Measurements from ENCODE around the gene RTP2. TPM values are rescaled to one million over a fixed set of nuclear protein-coding genes. Genes with fewer than 3 reads are reported as not detected.

The RTP2 gene
- total RNA-seq, 1 experiment from 2014 or later: not detected

DNA sequence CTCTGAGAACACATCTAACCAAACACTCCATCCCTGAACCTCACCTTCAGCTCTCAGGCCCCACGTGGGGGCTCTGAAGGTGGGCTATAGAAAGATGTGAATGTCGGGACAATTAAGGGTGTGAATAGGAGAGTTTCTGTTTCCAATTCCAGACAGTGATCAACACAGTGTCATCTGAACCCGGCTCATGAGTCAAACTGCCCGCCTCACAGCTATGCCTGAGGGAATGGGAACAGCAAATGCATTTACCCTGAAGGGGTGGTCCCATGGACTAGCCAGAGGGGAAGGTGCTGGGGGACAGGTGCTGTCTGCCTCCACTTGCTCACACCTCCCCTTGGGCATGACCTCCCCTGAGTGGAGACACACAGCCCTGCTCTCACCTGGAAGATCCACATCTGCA is 6.3 kb downstream of the RTP2 start:
- no peak for DNase-seq (ENCODE audit: unreplicated experiment)
- Mint-ChIP-seq H3K4me3 (ENCODE audit: unreplicated experiment) (no peak overlapping the region), H3K4me1 (ENCODE audit: insufficient read depth, unreplicated experiment) (no peaks in the 10 kb centered on the region), H3K9me3 (ENCODE audit: unreplicated experiment) (peaks cover 7% of the 10 kb centered on the region), H3K27me3 (ENCODE audit: insufficient read depth, unreplicated experiment) (peaks cover 54% of the 10 kb centered on the region), H3K36me3 (ENCODE audit: insufficient read depth, unreplicated experiment) (no peaks in the 10 kb centered on the region), H3K27ac (ENCODE audit: low read depth, unreplicated experiment) (no peak overlapping the region)
- BruUV-seq (replicated peaks): no TSS peak
- intact Hi-C loops (cut with micrococcal nuclease): no loop called here
- TF ChIP-seq, protein P1, sequence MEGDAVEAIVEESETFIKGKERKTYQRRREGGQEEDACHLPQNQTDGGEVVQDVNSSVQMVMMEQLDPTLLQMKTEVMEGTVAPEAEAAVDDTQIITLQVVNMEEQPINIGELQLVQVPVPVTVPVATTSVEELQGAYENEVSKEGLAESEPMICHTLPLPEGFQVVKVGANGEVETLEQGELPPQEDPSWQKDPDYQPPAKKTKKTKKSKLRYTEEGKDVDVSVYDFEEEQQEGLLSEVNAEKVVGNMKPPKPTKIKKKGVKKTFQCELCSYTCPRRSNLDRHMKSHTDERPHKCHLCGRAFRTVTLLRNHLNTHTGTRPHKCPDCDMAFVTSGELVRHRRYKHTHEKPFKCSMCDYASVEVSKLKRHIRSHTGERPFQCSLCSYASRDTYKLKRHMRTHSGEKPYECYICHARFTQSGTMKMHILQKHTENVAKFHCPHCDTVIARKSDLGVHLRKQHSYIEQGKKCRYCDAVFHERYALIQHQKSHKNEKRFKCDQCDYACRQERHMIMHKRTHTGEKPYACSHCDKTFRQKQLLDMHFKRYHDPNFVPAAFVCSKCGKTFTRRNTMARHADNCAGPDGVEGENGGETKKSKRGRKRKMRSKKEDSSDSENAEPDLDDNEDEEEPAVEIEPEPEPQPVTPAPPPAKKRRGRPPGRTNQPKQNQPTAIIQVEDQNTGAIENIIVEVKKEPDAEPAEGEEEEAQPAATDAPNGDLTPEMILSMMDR (IDR thresholded peaks at IDR 0.05; ENCODE audit: unreplicated experiment): no peak
- ChIA-PET POLR2A (interaction anchor here (0.6 kb wide), 1 partner anchor 726 kb away, joined by 3 read pairs; no protein-coding TSS in a partner anchor), CTCF (interaction anchor here (3.0 kb wide), 1 partner anchor 17 kb away, joined by 22 read pairs; no protein-coding TSS in a partner anchor)

DNA sequence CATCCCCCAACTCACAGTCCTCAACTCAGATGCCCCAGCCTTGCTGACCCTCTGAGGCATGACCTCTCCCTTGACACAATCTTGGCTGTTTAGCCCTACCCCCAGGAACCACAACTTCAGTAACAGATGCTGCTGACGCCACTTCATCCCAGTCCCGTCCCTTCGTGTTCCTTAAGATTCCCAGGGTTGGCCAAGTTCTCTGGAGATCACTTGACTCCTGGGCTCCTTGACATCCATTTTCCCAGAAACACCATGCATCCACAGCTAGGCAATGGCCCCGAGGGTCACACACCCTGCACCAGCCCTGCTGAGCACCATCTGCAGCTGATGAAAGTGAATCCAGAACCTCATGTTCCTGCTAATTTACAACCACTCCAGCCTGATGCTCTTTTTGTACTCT is 6.9 kb downstream of the RTP2 start:
- no peak overlapping the region for H3K4me3 Mint-ChIP-seq (ENCODE audit: unreplicated experiment)
- no peaks in the 10 kb centered on the region for H3K36me3 Mint-ChIP-seq (ENCODE audit: insufficient read depth, unreplicated experiment)
- TF ChIP-seq, protein P1 (IDR thresholded peaks at IDR 0.05; ENCODE audit: unreplicated experiment): no peak
- peaks cover 59% of the 10 kb centered on the region for H3K27me3 Mint-ChIP-seq (ENCODE audit: insufficient read depth, unreplicated experiment)
- DNase-seq (ENCODE audit: unreplicated experiment): no peak
- peaks cover 7% of the 10 kb centered on the region for H3K9me3 Mint-ChIP-seq (ENCODE audit: unreplicated experiment)
- no peak overlapping the region for H3K27ac Mint-ChIP-seq (ENCODE audit: low read depth, unreplicated experiment)
- POLR2A ChIA-PET: no interaction called here
- intact Hi-C loops (cut with micrococcal nuclease): no loop called here
- CTCF ChIA-PET: interaction anchor here (0.6 to 3.0 kb wide), 2 partner anchors 16 to 377 kb away, joined by 4 to 22 read pairs; no protein-coding TSS in a partner anchor
- no peaks in the 10 kb centered on the region for H3K4me1 Mint-ChIP-seq (ENCODE audit: insufficient read depth, unreplicated experiment)
- no TSS peak for BruUV-seq (replicated peaks)

DNA sequence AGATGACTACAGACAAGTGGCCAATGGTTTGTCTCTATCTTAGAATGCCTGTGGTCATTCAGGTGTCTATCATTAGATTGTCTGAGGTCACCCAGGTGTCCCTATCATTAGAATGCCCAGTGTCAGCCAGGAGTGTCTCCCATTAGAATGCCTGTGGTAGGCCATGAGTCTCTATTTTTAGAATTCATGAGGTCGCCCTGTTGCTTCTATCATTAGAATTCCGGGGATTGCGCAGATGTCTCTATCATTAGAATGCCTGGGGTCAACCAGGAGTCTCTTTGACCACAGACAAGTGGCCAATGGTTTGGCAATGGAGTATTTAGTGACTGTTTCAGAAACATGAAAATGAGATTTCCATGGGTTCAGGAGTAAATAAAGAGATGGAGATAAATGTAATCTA is 7.6 kb downstream of the RTP2 start:
- Mint-ChIP-seq H3K4me3 (ENCODE audit: unreplicated experiment) (no peak overlapping the region), H3K27ac (ENCODE audit: low read depth, unreplicated experiment) (no peak overlapping the region), H3K9me3 (ENCODE audit: unreplicated experiment) (peaks cover 7% of the 10 kb centered on the region), H3K27me3 (ENCODE audit: insufficient read depth, unreplicated experiment) (peaks cover 59% of the 10 kb centered on the region), H3K36me3 (ENCODE audit: insufficient read depth, unreplicated experiment) (no peaks in the 10 kb centered on the region), H3K4me1 (ENCODE audit: insufficient read depth, unreplicated experiment) (no peaks in the 10 kb centered on the region)
- ChIA-PET CTCF (interaction anchor here (0.9 to 3.0 kb wide), 4 partner anchors 15 to 376 kb away, joined by 3 to 22 read pairs (median 4); no protein-coding TSS in a partner anchor), POLR2A (no interaction called here)
- TF ChIP-seq, protein P1 (IDR thresholded peaks at IDR 0.05; ENCODE audit: unreplicated experiment): no peak
- no TSS peak for BruUV-seq (replicated peaks)
- DNase-seq (ENCODE audit: unreplicated experiment): no peak
- intact Hi-C loops (cut with micrococcal nuclease): no loop called here

DNA sequence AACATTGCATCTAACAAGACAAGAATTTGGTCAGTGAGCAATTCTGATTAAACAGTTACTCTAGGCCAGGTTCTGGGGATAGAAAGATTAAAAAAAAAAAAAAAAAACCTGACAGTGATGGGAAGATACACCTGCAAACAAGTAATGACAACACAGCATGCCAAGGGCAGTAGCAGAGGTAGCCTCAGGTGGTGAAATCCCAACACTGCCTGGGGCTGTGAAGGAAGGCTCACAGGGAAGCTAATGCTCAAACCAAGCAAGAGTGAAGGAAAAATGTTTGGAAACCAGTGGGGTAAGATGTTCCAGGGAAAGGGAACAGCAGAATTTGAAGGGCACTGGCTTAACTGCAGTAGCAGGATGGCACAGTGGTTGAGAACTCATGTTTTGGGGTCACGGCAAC is 8.9 kb downstream of the RTP2 start:
- peaks cover 7% of the 10 kb centered on the region for H3K9me3 Mint-ChIP-seq (ENCODE audit: unreplicated experiment)
- peaks cover 69% of the 10 kb centered on the region for H3K27me3 Mint-ChIP-seq (ENCODE audit: insufficient read depth, unreplicated experiment)
- no peak overlapping the region for H3K4me3 Mint-ChIP-seq (ENCODE audit: unreplicated experiment)
- no peaks in the 10 kb centered on the region for H3K4me1 Mint-ChIP-seq (ENCODE audit: insufficient read depth, unreplicated experiment)
- CTCF ChIA-PET: interaction anchor here (1.4 to 6.6 kb wide), 4 partner anchors 9 to 375 kb away, joined by 3 to 38 read pairs (median 4); no protein-coding TSS in a partner anchor
- TF ChIP-seq, protein P1 (IDR thresholded peaks at IDR 0.05; ENCODE audit: unreplicated experiment): no peak
- no TSS peak for BruUV-seq (replicated peaks)
- H3K27ac Mint-ChIP-seq (ENCODE audit: low read depth, unreplicated experiment): no peak overlapping the region
- POLR2A ChIA-PET: no interaction called here
- H3K36me3 Mint-ChIP-seq (ENCODE audit: insufficient read depth, unreplicated experiment): no peaks in the 10 kb centered on the region
- intact Hi-C loops (cut with micrococcal nuclease): no loop called here
- DNase-seq (ENCODE audit: unreplicated experiment): no peak
